Measurements from ENCODE around the gene MRPS18B.

DNA sequence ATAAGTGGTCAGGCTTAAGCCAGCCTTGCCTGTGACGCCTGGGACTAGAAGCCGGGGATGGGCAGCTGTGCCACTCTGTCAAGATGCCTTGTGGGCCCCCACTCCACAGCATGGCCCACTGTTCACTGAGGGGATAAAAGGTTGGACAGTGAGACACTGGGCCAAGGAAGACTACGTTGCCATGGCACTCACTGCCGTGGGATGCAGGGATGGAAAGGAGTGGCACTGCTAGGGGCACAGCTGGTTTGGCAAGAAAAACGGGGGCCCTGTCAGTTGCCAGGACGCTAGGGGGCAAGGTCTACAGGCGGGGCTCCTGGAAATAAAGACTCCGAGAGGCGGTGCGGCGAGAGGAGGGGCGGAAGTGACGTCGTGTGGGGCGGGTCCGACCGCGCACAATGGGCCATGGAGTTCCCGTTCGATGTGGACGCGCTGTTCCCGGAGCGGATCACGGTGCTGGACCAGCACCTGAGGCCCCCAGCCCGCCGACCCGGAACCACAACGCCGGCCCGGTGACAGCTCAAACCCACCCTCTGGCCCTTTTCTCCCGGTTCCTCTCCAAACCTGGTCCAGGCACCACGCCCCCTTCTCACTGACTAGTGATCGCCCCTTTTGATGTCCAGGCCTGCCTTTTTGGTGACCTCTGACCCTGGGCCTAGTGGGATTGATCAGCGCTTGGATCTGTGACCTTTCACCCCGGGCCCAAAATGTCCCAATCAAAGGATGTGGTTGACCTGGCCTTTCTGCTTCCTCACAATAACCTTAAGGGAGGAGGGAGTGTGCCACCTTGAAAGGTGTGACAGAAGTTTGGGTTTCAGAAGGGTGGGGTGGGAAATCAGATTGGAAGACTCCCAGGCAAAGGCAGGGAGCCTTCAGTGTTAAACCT lies 9.1 kb downstream of the MRPS18B start, which contains the start of gene ATAT1:
- TF ChIP-seq, protein P1, sequence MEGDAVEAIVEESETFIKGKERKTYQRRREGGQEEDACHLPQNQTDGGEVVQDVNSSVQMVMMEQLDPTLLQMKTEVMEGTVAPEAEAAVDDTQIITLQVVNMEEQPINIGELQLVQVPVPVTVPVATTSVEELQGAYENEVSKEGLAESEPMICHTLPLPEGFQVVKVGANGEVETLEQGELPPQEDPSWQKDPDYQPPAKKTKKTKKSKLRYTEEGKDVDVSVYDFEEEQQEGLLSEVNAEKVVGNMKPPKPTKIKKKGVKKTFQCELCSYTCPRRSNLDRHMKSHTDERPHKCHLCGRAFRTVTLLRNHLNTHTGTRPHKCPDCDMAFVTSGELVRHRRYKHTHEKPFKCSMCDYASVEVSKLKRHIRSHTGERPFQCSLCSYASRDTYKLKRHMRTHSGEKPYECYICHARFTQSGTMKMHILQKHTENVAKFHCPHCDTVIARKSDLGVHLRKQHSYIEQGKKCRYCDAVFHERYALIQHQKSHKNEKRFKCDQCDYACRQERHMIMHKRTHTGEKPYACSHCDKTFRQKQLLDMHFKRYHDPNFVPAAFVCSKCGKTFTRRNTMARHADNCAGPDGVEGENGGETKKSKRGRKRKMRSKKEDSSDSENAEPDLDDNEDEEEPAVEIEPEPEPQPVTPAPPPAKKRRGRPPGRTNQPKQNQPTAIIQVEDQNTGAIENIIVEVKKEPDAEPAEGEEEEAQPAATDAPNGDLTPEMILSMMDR (IDR thresholded peaks at IDR 0.05 in 8 of 11, conservative IDR thresholded peaks at IDR 0.05 in 3 of 11): peak in 10 of 11 experiments; percentile 19 to 69 (median 58)
- TF ChIP-seq POLR2A (IDR thresholded peaks at IDR 0.05): no peak
- TF ChIP-seq POLR2AphosphoS5 (IDR thresholded peaks at IDR 0.05): peak; percentile 90 to 95 (median 93)

All from spleen (tissue), 7 donors.